Measurements from ENCODE around the gene VSIG10.

GRCh38 chr12:118082161-118082560, 21.6 kb downstream of the VSIG10 start:
- no peak for TF ChIP-seq MAX (IDR thresholded peaks at IDR 0.05; ENCODE audit: low read depth, low read length)
- TF ChIP-seq POLR2A (IDR thresholded peaks at IDR 0.05; ENCODE audit: extremely low read depth, insufficient read length), result no peak
- no peak for TF ChIP-seq CTCF (IDR thresholded peaks at IDR 0.05; ENCODE audit: low read depth, low read length)

All from NB4 (cell line).